Hematopoietic multipotent progenitor cell (in vitro differentiated cells): ENCODE results near the gene CSMD2. TPM values are rescaled to one million over a fixed set of nuclear protein-coding genes. Genes with fewer than 3 reads are reported as not detected.

Experiments
- DNase-seq, 3 donors: peaks; one replicate each; pipeline ENCODE4 v3.0.0-alpha.2; 2011 to 2015; ENCODE audit warnings: low read depth in 2 of 3, low spot score in 2 of 3
- total RNA-seq: library from RNA; depleted of rRNA; stranded (reverse); fragments of >200 nt; gene quantifications from one replicate; pipeline ENCODE4 v1.2.3, GENCODE V29; 2012

The CSMD2 gene
- total RNA-seq, 1 donor = not detected

DNA sequence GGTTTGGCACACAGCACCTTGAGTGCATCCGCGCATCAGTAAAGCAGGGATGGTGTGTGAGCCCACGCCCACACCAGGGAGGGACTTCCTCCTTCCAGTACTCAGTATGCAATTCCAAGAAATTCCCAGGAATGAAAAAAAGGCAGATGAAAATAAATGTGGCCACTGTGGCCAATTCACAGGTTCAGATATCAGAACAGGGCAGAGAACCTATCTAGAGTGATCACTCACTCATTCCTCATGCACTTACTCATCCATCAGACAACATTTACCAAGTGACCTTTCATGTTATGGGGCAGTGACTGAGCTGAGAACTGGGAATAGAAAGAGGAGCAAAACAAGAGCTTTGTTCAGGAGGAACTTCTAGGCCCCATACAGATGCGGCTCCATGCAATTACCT, 578.9 kb downstream of the CSMD2 start:
- no peak for DNase-seq

DNA sequence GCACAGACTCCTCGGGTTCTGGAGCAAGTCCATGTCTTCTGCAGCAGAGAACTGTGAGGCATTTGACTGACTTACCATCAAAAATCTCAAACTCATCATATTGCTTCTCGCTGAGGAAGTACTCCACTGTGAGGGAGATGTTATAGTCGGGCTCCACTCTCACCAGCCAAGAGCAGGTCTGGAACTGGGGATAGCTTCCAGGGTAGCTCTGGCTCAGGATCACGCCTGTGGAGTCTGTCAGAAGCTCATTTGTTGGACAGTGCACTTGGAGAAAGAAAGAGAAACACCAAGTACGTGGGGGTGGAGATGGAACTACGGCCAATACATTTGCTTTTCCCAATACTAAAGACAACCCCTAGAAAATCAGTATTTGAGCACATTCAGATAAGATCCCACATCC, 581.5 kb downstream of the CSMD2 start:
- no peak for DNase-seq

DNA sequence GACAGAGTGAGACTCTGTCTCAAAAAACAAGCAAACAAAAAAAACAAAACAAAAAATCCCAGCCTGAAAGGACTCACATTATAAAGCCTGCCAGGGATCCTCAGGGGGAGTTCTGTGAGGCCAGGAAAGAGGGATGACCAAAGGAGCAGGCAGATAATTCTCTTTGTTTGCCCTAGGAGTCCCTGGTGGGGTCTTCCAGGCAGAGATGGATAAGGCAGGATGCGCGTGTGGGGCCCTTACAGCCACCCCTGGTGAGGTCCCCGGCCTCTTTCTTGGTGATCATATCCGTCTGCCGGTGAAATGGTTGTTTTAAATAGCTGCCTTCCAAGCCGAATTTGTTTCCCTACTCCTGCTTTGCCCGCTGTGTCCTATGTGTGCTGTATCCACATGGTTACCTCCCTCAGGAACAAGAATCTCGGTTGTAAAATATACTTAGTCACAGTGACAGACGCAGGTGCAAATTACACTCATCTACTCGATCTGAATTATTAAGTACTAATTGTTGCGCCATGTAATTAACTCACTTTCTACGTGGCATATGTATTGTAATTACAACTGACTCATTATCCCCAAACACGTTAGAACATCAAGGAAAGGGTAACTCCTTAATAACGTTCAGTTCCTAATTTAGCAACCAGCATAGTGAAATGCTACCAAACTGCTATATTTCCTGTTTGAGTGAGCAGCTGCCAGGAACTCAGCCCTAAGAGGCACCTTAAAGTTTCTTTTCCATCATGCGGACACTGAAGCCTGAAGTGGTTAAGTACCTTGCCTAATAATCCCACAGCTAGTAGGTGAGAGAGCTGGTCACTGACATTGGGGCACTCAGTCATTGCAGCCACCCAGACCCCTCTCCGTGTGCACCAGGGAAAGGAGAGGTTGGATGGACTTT, 586.2 kb downstream of the CSMD2 start:
- peak in 1 of 3 donors; percentile 6 for DNase-seq

DNA sequence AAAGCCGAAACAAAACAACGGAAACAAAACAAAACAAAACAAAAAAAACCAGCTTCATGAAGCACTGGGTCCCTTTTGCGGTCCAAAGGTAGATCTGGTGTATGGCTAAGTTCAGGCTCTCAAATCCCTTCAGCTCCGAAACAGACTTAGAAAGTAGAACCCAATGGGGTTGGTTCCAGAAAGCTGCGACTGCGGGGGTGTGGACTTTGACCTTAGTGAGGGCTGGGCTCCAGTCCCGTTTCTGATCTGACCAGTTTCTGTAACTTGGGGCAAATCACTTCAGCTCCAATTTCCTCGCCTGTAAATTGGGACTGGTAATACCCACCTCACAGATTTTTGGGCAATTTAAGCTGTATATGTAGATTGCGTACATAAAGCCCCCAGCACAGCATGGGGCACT, 587.4 kb downstream of the CSMD2 start:
- no peak for DNase-seq

DNA sequence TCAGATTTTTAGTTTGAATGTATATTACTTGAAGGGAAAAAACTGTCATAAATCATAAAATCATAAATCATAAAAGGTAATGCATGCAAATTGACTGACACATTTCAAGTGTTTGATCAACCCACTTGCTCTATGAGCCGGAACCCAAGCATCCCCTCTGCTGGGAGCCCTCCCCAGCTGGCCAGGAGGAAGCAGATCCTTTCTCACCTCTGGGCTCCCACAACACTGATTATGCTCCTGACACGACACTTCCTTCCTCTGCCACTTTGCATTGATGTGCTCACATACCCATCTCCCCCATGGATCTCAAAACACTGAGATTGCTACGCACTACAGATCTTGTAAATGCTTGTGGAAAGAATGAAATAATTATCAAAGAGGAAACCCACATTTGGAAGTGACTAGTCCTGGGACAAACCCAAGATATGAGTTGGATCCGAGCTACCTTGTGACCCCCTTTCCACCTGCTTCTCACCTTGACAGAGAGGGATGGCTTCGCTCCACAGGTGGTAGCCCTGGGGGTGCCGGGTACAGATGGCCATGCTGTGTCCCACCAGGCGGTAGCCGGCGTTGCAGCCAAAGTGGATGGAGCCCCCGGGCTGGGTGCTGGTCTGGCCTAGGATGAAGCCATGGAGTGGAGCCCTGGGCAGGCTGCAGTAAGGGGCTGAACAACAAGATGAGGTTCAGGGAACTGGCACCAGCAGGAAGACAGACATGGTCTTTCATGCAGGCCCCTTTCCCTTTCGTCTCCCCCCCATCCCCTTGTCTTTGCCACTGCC, 588.0 kb downstream of the CSMD2 start:
- no peak for DNase-seq

DNA sequence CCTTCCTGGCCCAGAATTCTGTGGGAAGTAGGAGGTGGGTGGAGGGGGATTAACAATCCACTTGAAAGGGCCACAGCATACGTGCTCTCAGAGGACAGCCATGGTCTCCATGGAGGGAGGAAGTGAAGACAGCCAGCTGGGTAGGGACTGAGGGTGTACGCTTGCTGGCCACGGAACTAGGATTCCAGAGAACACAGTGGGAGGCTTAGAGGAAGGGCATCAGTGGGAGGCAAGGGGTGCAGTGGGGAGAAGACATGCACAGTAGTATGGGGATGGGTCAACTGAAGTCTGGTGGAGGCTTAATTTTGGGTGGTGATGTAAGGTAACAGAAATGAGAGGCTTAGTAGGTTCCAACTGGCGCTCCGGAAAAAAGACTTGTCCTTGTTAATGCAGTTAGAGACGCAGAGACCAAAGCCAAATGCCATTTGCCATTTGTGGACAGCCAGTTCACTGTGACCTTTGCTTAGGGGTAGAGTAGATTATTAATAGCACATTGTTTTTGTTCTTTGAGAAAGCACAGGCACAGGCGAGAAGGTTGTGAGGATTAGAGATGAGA, 589.6 kb downstream of the CSMD2 start:
- no peak for DNase-seq

DNA sequence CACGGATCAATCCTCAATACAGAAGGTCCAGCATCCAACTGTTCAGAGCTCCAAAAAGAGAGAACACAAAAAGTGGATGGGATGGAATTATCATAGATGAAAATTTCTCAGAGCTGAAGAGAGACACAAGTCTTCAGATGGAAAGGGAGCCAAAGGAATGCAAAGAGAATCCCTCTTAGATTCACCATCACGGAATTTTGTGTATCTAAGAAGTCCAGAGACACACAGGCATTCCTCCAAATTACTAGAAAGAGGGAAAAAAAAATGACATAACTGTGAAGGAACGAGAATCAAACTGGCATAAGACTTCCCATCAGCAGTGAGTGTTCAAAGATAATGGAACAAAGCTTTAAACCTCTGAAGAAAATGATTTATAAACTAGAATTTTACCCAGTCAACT, 591.4 kb downstream of the CSMD2 start:
- DNase-seq = no peak

DNA sequence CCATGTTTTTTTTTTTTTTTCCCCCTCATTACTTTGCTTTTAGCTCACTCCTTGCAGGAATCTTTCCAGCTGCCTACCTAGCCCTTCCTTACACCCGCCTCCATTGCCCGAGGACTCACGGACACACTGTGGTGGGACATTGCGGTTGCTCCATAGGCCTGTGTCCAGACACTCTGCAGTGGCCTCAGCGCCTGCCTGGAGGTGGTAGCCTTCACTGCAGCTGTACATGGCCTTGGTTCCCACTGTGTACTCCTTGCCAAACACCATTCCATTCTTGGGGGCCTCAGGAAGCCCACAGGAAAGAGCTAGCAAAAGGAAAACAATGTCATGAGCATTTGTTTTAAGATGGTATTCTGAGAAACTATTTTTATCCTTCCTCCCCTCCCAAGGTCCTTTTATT, 592.6 kb downstream of the CSMD2 start:
- no peak for DNase-seq

DNA sequence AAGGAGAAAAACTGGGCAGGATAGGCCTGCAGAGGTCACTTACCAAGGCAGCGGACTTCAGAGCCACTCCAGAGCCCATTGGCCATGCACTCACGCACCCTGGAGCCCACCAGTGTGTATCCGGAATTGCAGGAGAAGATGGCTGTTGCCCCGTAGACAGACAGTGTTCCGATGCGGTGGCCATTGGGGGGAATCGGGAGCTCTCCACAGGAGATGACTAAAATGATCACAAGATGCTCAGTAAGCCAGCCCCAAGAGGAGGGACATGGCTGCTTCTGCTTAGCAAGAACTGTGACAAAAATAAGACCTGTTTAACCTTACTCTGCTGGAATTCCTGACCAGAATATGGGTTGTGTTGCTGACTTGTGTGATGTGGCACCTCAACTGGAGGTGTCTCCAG, 595.7 kb downstream of the CSMD2 start:
- DNase-seq = no peak

DNA sequence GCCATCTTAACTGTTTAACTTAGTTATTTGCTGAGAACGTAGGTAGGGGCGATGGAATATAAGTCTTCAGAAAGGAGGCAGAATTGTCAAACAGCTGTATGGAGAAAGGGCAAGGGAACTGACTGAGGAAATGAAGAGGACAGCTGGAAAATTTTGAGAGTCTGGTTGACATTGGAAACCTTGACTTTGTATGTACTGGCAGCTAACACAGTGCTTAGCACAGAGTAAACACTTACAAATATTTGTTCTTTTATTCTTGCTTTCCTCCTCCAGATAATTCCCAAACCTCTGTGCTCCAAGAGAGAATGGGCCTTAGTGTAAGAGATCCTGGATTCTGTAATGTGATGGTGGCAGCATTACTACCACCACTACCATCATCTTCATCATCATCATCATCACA, 601.3 kb downstream of the CSMD2 start:
- no peak for DNase-seq

DNA sequence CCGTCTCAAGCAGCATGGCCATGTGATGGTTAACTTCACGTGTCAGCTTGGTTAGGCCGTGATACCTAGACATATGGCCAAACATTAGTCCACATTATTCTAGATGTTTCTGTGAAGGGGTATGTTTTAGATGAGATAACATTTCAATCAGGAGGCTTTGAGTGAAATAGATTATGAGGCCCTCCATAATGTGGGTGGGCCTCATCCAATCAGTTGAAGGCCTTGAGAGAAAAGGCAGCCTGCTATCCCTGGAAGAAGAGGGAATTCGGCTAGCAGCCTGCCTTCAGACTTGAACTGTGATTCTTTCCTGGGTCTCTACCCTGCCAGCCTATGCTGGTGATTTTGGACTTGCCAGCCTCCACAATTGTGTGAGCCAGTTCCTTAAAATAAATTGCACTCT, 602.5 kb downstream of the CSMD2 start:
- DNase-seq = no peak

DNA sequence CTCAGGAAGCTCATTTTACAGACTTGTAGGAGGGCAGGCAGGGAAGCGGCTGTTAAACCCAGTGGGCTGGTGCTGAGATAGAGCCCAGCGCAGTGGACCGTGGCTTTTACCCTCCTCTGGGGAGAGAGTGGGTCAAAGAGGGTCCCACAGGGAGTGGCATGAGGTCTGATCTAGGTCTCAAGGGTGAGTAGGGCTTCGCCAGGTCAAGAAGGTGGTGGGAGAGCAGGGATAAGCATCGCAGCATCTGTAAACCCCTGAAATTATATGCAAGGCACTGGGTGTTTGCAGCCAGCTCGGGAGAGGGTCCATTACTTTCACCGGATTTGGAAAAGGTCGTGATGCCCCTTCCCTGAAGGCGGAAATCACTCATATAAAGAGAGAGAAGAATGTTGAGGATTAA, 603.5 kb downstream of the CSMD2 start:
- DNase-seq = no peak

DNA sequence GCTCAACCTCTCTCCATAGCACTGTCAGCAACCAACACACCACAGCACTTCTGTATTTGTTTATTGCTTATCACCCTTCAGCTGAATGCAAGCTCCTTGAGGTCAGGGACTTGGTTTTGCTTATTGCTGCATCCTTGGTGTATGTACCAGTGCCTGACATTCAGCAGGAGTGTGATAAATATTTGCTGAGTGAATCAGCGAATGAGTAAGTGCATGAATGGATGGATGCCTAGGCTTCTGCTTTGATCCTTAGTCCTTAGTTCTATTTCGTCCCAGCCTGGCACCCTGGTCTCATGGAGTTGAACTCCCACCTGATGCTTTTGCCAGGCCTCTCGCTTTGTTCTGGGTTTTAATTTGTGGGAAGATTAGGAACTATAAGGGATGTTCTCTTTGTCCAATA, 604.4 kb downstream of the CSMD2 start:
- DNase-seq = no peak

DNA sequence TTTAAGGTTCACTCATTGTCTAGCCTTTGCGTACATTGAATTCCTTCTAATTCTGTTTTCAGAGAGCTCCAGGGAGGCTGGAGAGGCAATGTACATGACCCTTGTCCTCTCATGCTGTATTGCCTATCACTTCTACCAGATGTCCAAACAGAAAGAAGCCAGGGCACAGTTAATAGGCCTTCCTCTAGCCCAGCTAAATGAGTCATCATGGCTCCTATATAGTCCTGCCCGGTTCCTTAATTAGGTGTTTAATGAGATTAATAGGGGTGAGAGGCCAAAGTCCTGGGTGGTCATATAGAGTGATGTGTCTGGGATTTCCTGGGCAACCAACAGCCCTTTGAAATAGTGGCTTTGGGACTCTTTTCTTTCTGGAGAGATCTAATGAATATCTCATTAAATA, 616.3 kb downstream of the CSMD2 start:
- no peak for DNase-seq

DNA sequence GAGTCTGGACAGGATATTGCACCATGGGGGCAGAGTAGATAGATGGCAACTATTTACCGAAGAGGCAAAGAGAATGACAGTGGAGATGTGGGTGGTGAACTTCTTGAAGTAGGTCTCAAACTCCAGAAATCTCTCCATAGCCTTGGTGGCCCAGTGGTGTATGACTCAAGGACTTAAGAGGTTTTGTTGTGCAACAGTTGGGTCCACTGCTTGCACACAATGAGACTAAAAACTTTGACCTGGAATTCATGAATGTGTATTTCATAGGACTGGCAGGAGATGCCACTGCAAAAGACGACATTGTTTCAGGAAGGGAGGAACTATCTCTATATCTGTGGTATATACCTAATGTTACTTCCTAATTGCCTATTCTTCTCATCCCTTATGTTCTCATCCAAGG, 616.7 kb downstream of the CSMD2 start:
- DNase-seq = no peak

DNA sequence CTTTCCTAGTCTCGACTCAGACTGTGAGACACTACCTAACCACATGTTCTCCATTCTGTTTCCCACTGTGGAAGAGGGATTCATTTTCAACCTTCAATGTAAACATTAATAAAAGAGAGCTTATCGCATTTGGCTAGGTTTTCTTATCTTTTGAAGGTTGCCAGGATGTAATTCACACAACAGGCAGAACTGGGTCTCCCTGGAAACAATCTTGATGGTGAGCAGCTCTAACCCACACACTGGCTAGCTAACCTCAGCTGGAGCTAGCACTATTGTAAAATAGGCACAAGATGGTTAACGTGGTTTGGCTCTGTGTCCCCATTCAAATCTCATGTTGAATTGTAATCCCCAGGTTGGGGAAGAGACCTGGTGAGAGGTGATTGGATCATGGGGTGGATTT, 617.5 kb downstream of the CSMD2 start:
- no peak for DNase-seq

DNA sequence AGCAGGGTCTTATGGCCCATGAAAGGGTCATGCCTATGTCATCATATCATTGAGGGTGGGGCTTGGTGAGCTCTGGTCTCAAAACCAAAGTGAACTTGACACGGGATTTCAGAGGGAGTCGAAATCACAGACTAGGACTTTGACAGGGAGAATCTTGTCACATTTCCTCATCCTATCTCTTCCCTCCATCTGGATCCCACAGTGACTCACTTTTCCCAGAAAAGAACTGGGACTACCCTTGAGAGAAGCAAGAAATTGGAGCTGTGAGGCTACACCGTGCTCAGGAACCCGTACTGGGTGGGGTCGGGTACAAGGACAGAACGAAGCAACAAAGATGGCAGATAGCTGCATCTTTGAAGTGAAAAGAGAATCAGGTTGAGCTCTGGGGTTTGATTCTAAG, 623.1 kb downstream of the CSMD2 start:
- no peak for DNase-seq

DNA sequence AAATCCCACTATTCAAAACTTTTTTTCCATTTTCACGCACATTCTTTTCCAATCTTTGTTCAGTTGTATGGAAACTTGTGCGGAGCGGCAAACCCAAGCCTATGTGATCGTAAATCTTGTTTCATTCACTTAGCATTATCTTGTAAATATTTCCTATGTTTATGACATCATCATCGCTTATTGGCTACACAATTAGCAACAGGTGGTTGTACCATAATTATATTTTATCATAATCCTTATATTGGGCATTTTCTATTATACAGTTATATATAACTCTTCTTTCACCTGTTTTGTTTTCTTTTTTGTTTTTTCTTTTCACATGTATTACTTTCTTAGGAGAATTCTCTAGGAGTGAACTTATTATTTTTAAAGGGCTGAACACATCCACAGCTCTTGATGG, 627.1 kb downstream of the CSMD2 start:
- no peak for DNase-seq

DNA sequence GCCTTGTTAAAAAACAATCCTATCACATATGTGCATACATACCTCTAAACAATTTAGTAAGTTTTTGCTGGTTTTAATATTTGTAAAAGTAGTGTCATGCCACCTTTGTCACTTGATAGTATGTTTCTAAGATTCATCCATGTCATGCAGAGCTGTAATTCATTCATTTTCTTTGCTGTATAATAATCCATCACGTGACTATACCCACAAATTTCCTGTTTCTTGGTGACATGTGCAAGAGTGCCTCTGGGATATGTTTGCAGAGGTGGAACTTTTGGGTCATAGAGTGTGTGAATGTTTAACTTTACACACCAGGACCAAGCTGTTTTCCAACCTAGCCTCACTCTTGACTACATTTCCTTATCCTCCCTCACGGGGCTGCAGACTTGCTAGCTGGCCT, 629.7 kb downstream of the CSMD2 start:
- no peak for DNase-seq

DNA sequence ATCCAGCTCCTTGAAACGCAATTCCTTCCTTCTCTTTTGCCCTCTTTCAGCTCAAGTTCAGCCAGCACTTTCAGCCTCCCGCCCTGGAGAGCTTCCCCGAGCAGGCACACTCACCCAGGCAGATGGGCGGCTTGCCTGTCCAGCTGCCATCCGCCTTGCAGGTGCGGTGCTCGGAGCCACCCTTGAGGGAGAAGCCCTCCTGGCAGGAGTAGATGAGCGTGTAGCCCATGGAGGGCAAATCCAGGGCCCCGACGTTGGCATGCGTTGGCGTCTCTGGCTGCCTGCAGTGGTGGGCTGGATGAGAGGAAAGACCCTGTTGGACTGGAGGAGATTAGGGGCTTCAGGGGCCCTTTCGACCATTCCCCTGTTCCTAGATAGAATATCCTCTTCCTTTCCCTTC, 632.1 kb downstream of the CSMD2 start:
- DNase-seq = no peak

DNA sequence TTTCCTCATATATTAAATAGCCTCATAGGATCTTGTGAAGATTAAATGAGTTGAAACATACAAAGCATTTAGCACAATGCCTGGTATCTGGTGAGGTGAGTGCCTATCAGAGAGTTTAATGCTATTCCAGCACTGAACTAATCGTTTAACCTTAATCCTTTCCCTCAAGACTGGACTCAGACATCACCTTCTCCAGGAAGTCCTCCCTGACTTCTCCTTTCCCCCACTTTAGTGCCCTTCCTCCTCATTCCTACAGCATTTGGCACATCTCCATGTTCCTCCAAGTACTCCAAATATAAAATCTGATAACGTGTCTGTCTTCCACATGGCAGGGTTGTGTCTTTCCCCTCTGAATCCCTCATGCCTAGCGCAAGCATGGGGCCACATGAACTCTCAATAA, 632.8 kb downstream of the CSMD2 start:
- no peak for DNase-seq

DNA sequence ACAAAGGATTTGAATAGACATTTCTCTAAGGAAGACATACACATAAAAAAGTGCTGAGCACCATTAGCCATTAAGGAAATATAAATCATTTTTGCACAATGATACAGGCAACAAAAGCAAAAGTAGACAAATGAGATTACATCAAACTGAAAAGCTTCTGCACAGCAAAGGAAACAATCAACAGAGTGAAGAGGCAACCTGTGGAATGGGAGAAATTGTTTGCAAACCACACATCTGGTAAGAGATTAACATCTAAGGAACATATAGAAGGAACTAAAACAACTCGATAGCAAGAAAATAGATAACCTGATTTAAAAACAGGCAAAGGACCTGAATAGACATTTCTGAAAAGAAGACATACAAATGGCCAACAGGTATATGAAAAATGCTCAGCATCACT, 635.1 kb downstream of the CSMD2 start:
- no peak for DNase-seq
